GM21717 (cell line): Measurements from ENCODE around the gene OR2F1.
"Not testable (repeated sequence)": the region's sequence is repeated elsewhere in the genome, so short reads cannot be mapped to it uniquely, and the experiment has no call there.

ENCODE experiments used
- ATAC-seq: cut with Tn5 transposase; IDR thresholded peaks from one replicate; pipeline ENCODE4 v1.9.1; 2021; ENCODE audit warnings: mild to moderate bottlenecking, moderate library complexity; ENCODE audit not compliant: unreplicated experiment

The OR2F1 gene

GRCh38 chr7:144006029-144006691, 51.5 kb downstream of the OR2F1 start:
- ATAC-seq = no peak

- no peak for ATAC-seq
These were observed 52.0 kb downstream of the OR2F1 start for GRCh38 chr7:144006692-144007042.

- no peak for ATAC-seq
These were observed 54.7 kb downstream of the OR2F1 start for GRCh38 chr7:144009361-144009760.

- not testable (repeated sequence) for ATAC-seq
These were observed 55.4 kb downstream of the OR2F1 start for GRCh38 chr7:144010061-144010460.

GRCh38 chr7:144010821-144011220, 56.2 kb downstream of the OR2F1 start:
- ATAC-seq = not testable (repeated sequence)

- ATAC-seq = no peak
These were observed 57.0 kb downstream of the OR2F1 start for GRCh38 chr7:144011458-144012230.
